K562 (cell line): ENCODE results near the gene INO80E. TPM values are rescaled to one million over a fixed set of nuclear protein-coding genes. Genes with fewer than 3 reads are reported as not detected.

Experiments used
- ATF2 ChIP-seq: sonication (generic); formaldehyde crosslinking; IDR thresholded peaks from 2 replicates; pipeline ENCODE4 v1.8.1; 2022; ENCODE audit warnings: missing genetic modification reagents
- BACH1 ChIP-seq: fragments of 200-800 bp; sonication (Bioruptor generic); IDR thresholded peaks from 2 replicates; pipeline ENCODE4 v1.6.1; 2016; ENCODE audit warnings: missing genetic modification characterization, missing compliant biosample characterization
- ESRRA ChIP-seq: fragments of 450-650 bp; IDR thresholded peaks from 2 replicates; pipeline ENCODE4 v1.6.1; 2014; ENCODE audit warnings: low read depth, mild to moderate bottlenecking, moderate library complexity, borderline replicate concordance
- GABPB1 ChIP-seq: sonication (generic); formaldehyde crosslinking; IDR thresholded peaks from 2 replicates; pipeline ENCODE4 v1.8.0; 2022; ENCODE audit warnings: mild to moderate bottlenecking, missing genetic modification reagents
- HDAC1 ChIP-seq, 2 experiments: fragments of 450-650 bp; IDR thresholded peaks; 2 replicates each; pipeline ENCODE4 v1.6.1; 2016 to 2017; ENCODE audit warnings: inconsistent platforms in 1 of 2, mild to moderate bottlenecking in 1 of 2, moderate library complexity in 1 of 2
- HNRNPK ChIP-seq: fragments of 200-400 bp; formaldehyde crosslinking; IDR thresholded peaks from one replicate; pipeline ENCODE4 v1.6.1; 2018; ENCODE audit warnings: mild to moderate bottlenecking, low read depth, low read length; ENCODE audit not compliant: poor library complexity, severe bottlenecking
- NBN ChIP-seq: fragments of 450-650 bp; IDR thresholded peaks from 2 replicates; pipeline ENCODE4 v1.6.1; 2016; ENCODE audit warnings: low read depth, mild to moderate bottlenecking
- NFRKB ChIP-seq: fragments of 450-650 bp; IDR thresholded peaks from 2 replicates; pipeline ENCODE4 v1.6.1; 2016; ENCODE audit warnings: low read depth
- PTBP1 ChIP-seq: fragments of 200-400 bp; formaldehyde crosslinking; IDR thresholded peaks from 2 replicates; pipeline ENCODE4 v1.6.1; 2017; ENCODE audit warnings: low read depth, low read length
- RFX7 ChIP-seq: fragments of 250-450 bp; sonication (Bioruptor Pico); IDR thresholded peaks from 2 replicates; pipeline ENCODE4 v1.5.1; 2021; ENCODE audit warnings: mild to moderate bottlenecking
- RHOXF2B ChIP-seq: fragments of 250-450 bp; sonication (Bioruptor Pico); conservative IDR thresholded peaks from 2 replicates; pipeline ENCODE4 v1.5.1; 2021
- SAFB ChIP-seq: fragments of 200-400 bp; formaldehyde crosslinking; IDR thresholded peaks from 2 replicates; pipeline ENCODE4 v1.6.1; 2017; ENCODE audit warnings: low read depth, low read length, borderline replicate concordance
- SMAD3 ChIP-seq: fragments of 450-650 bp; formaldehyde crosslinking; conservative IDR thresholded peaks from 2 replicates; pipeline ENCODE4 v1.4.0; 2020; ENCODE audit warnings: mild to moderate bottlenecking
- TAL1 ChIP-seq: fragments of 450-650 bp; IDR thresholded peaks from 2 replicates; pipeline ENCODE4 v1.6.1; 2016; ENCODE audit warnings: mild to moderate bottlenecking
- TFAM ChIP-seq: fragments of 250-450 bp; sonication (Bioruptor Pico); conservative IDR thresholded peaks from 2 replicates; pipeline ENCODE4 v1.5.0; 2021; ENCODE audit warnings: mild to moderate bottlenecking, moderate library complexity
- TFAP4 ChIP-seq: sonication (generic); formaldehyde crosslinking; IDR thresholded peaks from 2 replicates; pipeline ENCODE4 v1.8.0; 2022; ENCODE audit warnings: missing genetic modification reagents, mild to moderate bottlenecking, moderate library complexity, borderline replicate concordance
- ZC3H11A ChIP-seq: IDR thresholded peaks from 2 replicates; pipeline ENCODE4 v1.6.1; 2012; ENCODE audit warnings: low read depth, low read length, improper control_type of control experiment
- ZNF175 ChIP-seq: fragments of 200-800 bp; sonication (Bioruptor generic); IDR thresholded peaks from 2 replicates; pipeline ENCODE4 v1.6.1; 2016; ENCODE audit warnings: low read depth, mild to moderate bottlenecking, missing genetic modification characterization, missing compliant biosample characterization
- ZNF224 ChIP-seq: sonication (generic); formaldehyde crosslinking; IDR thresholded peaks from 2 replicates; pipeline ENCODE4 v1.8.0; 2022; ENCODE audit warnings: mild to moderate bottlenecking, missing genetic modification reagents
- ZNF41 ChIP-seq: fragments of 250-450 bp; sonication (Bioruptor Pico); conservative IDR thresholded peaks from 2 replicates; pipeline ENCODE4 v1.4.0; 2020; ENCODE audit warnings: mild to moderate bottlenecking
- ZNF507 ChIP-seq: conservative IDR thresholded peaks from 2 replicates; pipeline ENCODE4 v1.6.1; 2017; ENCODE audit warnings: missing genetic modification characterization, missing compliant biosample characterization
- ZNF785 ChIP-seq: fragments of 250-450 bp; sonication (Bioruptor Pico); IDR thresholded peaks from 2 replicates; pipeline ENCODE4 v1.4.0; 2020; ENCODE audit warnings: mild to moderate bottlenecking
- polyA plus RNA-seq, 8 experiments: library from polyadenylated mRNA; depleted of rRNA in 4 of 8; stranded (reverse) in 5 of 8; unstranded in 3 of 8; fragments of >200 nt; fragmentation: Nextera tagmentation in 2 of 8; fragmentation: Illumina TruSeq in 1 of 8; extraction: Ambion mirVana in 2 of 8; extraction: Trizol in 1 of 8; gene quantifications; 2 replicates each; pipeline versions ENCODE4 v1.2.1 to v1.2.3, GENCODE V29; 2011 to 2014; ENCODE audit warnings: inconsistent platforms in 1 of 8, missing spikeins in 1 of 8
- total RNA-seq, 7 experiments: library from RNA; depleted of rRNA in 6 of 7; stranded (reverse); fragments of >200 nt in 6 of 7; fragmentation: Illumina TruSeq in 2 of 7; extraction: Trizol in 2 of 7; gene quantifications; 2 replicates each; pipeline versions ENCODE4 v1.2.1 to v1.2.3, GENCODE V29; 2011 to 2021; ENCODE audit warnings: low replicate concordance in 1 of 7
- TF ChIP-seq, protein P1 (sequence below): fragments of 200-800 bp; sonication (Bioruptor generic); IDR thresholded peaks from 2 replicates; pipeline ENCODE4 v1.6.1; 2017; ENCODE audit warnings: missing genetic modification characterization, missing compliant biosample characterization
- TF ChIP-seq, protein P2 (sequence below), 3 experiments: fragments of 200-800 bp in 1 of 3; sonication (Bioruptor generic) in 1 of 3; sonication (generic) in 1 of 3; formaldehyde crosslinking in 1 of 3; IDR thresholded peaks; 2 replicates each; pipeline versions ENCODE4 v1.6.1 to v1.8.0; 2016 to 2022; ENCODE audit warnings: mild to moderate bottlenecking in 2 of 3, missing compliant biosample characterization in 2 of 3, missing genetic modification characterization in 2 of 3, missing genetic modification reagents in 1 of 3

INO80E gene
- total and polyA plus RNA-seq, 9 of the 15 experiments (the other 6 are each of a cell fraction or from before 2014, with no cell fraction given) = 0.31 to 102 (median 49.3) TPM

DNA sequence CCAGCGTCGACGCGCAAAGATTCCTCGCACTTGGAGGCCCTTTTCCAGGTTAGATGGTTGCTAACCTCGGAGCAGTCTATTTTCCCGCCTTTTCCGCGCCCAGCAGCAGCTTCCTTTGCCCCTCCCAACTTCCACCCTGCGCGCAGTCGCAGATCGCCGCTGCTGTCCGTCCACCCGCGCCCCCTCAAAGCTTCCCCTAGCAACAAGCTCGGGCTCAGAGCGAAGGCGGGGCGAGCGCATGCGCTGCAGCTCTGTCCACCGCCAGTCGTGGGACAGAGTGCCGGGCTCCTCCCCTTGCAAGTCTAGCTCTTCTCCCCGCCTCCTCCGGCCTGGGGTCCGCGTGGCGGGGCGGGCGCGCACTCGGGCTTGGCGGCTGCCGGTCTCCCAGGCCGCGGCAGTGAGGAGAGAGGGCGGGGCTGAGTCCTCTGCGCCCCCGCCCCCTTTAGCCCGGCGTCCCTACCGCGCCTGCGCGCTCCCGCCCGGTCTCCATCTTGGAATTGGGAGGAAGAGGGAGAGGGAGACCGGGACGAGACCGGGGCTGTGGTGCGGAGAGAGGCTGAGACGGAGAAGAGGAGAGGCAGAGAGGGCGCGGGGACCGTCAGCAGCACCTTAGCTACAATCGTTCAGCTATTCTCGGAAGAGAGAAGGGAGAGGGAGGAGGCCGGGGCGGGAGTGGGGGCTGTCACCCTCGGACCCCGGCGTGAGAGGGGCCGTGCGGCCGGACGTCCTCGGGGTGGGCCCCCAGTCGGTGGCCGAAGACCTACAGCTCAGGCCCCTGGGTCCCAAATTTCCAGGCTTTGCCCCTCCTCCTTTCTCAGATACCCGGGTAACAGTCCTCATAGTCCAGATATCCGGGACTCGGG, 22.4 kb upstream of the INO80E start, which contains the start of gene TAOK2 (continued):
- TF ChIP-seq SMAD3 (CRISPR knock-in tag) (peak; percentile 38; the same call in 1 of the 2 replicates), BACH1 (tag) (no peak), ZNF41 (CRISPR knock-in tag) (no peak), TFAM (CRISPR knock-in tag) (no peak), GABPB1 (CRISPR knock-in tag) (peak; percentile 72), NBN (0 out of 2 replicates have a peak, but pooled peaks have one; percentile 17), ZC3H11A (no peak), HNRNPK (no peak), RHOXF2B (CRISPR knock-in tag) (0 out of 2 replicates have a peak, but pooled peaks have one; percentile 50), ZNF507 (tag) (no peak), ZNF224 (CRISPR knock-in tag) (no peak), NFRKB (peak; percentile 52; the same call in 1 of the 2 replicates), ZNF785 (no peak), ATF2 (CRISPR knock-in tag) (no peak), HDAC1 (IDR thresholded peaks at IDR 0.05) (peak in 1 of 2 experiments; percentile 75; a peak in 2 of 4 replicates), ESRRA (no peak; the same call in 1 of the 2 replicates), TAL1 (no peak), PTBP1 (no peak), SAFB (0 out of 2 replicates have a peak, but pooled peaks have one; percentile 35), TFAP4 (CRISPR knock-in tag) (peak; percentile 86), RFX7 (CRISPR knock-in tag) (0 out of 2 replicates have a peak, but pooled peaks have one; percentile 34), ZNF175 (CRISPR knock-in tag) (no peak)
- TF ChIP-seq, protein P1, sequence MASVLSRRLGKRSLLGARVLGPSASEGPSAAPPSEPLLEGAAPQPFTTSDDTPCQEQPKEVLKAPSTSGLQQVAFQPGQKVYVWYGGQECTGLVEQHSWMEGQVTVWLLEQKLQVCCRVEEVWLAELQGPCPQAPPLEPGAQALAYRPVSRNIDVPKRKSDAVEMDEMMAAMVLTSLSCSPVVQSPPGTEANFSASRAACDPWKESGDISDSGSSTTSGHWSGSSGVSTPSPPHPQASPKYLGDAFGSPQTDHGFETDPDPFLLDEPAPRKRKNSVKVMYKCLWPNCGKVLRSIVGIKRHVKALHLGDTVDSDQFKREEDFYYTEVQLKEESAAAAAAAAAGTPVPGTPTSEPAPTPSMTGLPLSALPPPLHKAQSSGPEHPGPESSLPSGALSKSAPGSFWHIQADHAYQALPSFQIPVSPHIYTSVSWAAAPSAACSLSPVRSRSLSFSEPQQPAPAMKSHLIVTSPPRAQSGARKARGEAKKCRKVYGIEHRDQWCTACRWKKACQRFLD = peak; percentile 73; the same call in 1 of the 2 replicates
- TF ChIP-seq, protein P2, sequence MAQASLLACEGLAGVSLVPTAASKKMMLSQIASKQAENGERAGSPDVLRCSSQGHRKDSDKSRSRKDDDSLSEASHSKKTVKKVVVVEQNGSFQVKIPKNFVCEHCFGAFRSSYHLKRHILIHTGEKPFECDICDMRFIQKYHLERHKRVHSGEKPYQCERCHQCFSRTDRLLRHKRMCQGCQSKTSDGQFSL (CRISPR knock-in tag; IDR thresholded peaks at IDR 0.05) = no peak
- TF ChIP-seq, protein P2 (tag; IDR thresholded peaks at IDR 0.05) = no peak
